ENCODE measurements around the gene JARID2. TPM values are rescaled to one million over a fixed set of nuclear protein-coding genes. Genes with fewer than 3 reads are reported as not detected.

The JARID2 gene
- total RNA-seq, 1 experiment from 2014 or later: 6.0 TPM

DNA sequence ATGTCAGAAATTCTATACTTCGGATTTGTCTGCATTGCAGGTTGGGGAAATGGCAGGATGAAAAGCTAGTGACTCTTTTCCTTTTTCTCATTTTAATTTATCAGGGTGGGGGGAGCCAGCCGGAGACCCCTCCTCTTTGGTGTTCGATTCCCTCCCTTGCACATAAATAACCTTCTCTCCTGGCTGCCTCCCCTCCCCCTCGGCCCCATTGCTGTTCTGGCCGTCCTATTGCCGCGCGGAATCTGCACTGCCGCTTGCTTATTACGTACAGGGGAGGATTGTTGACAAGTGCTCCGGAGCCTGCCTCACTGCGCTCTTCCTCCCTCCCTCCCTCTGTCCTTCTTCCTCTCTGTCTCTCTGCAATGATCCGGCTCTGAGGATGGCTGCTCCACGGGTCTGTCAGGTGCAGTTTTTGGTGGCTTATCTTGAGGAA, 154.7 kb downstream of the JARID2 start:
- ChIA-PET POLR2A (no interaction called here), CTCF (no interaction called here)
- DNase-seq (ENCODE audit: low read depth, low spot score) (no peak), ATAC-seq (peak; percentile 95)
- H3K36me3 ChIP-seq (ENCODE audit: control insufficient read depth, insufficient read depth, low read length): no peaks in the 10 kb centered on the region
- H3K27me3 ChIP-seq (ENCODE audit: control insufficient read depth, insufficient read depth, low read length): no peaks in the 10 kb centered on the region
- intact Hi-C loops (cut with micrococcal nuclease; ENCODE audit: unreplicated experiment): no loop called here
- TF ChIP-seq, protein P1, sequence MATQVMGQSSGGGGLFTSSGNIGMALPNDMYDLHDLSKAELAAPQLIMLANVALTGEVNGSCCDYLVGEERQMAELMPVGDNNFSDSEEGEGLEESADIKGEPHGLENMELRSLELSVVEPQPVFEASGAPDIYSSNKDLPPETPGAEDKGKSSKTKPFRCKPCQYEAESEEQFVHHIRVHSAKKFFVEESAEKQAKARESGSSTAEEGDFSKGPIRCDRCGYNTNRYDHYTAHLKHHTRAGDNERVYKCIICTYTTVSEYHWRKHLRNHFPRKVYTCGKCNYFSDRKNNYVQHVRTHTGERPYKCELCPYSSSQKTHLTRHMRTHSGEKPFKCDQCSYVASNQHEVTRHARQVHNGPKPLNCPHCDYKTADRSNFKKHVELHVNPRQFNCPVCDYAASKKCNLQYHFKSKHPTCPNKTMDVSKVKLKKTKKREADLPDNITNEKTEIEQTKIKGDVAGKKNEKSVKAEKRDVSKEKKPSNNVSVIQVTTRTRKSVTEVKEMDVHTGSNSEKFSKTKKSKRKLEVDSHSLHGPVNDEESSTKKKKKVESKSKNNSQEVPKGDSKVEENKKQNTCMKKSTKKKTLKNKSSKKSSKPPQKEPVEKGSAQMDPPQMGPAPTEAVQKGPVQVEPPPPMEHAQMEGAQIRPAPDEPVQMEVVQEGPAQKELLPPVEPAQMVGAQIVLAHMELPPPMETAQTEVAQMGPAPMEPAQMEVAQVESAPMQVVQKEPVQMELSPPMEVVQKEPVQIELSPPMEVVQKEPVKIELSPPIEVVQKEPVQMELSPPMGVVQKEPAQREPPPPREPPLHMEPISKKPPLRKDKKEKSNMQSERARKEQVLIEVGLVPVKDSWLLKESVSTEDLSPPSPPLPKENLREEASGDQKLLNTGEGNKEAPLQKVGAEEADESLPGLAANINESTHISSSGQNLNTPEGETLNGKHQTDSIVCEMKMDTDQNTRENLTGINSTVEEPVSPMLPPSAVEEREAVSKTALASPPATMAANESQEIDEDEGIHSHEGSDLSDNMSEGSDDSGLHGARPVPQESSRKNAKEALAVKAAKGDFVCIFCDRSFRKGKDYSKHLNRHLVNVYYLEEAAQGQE (IDR thresholded peaks at IDR 0.05; ENCODE audit: insufficient read depth in 1 of 2, low read depth in 2 of 2, low read length in 1 of 2): no peak
- no peak for TF ChIP-seq POLR2AphosphoS5 (IDR thresholded peaks at IDR 0.05; ENCODE audit: low read depth, low read length)
- no peaks in the 10 kb centered on the region for H3K9me3 ChIP-seq (ENCODE audit: control insufficient read depth, insufficient read depth, low read depth, low read length)
- H3K4me1 ChIP-seq (ENCODE audit: control insufficient read depth, insufficient read depth, low read length): peaks cover 21% of the 10 kb centered on the region
- 0 out of 2 replicates have a peak overlapping the region, but pooled peaks have one; percentile 17 for H3K27ac ChIP-seq (ENCODE audit: low read length)
- peak overlapping the region; percentile 36 to 52 for H3K4me3 ChIP-seq (ENCODE audit: low read depth in 2 of 2, low read length in 2 of 2)
- BruUV-seq (replicated peaks): no TSS peak
- in situ Hi-C loops (cut with HindIII; ENCODE audit: low pct_unique_long_range_greater_than_20kb, low sequenced_read_pairs): no loop called here

DNA sequence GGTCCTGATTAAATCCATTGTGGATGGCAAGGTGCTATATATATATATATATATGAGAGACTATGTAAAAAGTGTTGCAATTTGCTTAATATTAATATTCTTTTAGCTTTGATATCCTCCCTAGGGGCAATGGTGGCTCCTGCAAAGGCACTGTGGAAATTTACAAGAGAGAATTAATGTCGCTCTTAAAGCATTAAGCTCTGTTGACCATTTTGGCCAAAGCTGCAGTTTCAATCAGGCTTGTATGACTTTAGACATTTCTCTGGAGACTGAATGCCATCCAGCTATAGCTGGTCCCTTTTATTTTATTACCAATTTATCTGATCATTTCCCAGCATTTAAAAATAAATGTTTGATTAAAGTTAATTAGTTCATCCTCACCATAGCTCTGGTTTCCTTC, 155.3 kb downstream of the JARID2 start:
- Histone ChIP-seq H3K27me3 (ENCODE audit: control insufficient read depth, insufficient read depth, low read length) (no peaks in the 10 kb centered on the region), H3K9me3 (ENCODE audit: control insufficient read depth, insufficient read depth, low read depth, low read length) (no peaks in the 10 kb centered on the region), H3K36me3 (ENCODE audit: control insufficient read depth, insufficient read depth, low read length) (no peaks in the 10 kb centered on the region), H3K4me1 (ENCODE audit: control insufficient read depth, insufficient read depth, low read length) (peaks cover 21% of the 10 kb centered on the region), H3K27ac (ENCODE audit: low read length) (no peak overlapping the region), H3K4me3 (ENCODE audit: low read depth in 2 of 2, low read length in 2 of 2) (peak overlapping the region in 1 of 2 experiments; percentile 36; a peak in 2 of 4 replicates)
- in situ Hi-C loops (cut with HindIII; ENCODE audit: low pct_unique_long_range_greater_than_20kb, low sequenced_read_pairs) (no loop called here), intact Hi-C loops (cut with micrococcal nuclease; ENCODE audit: unreplicated experiment) (no loop called here)
- POLR2A ChIA-PET: interaction anchor here (0.6 kb wide), 1 partner anchor 15 kb away, joined by 5 read pairs; no protein-coding TSS in a partner anchor
- BruUV-seq (replicated peaks): no TSS peak
- CTCF ChIA-PET: interaction anchor here (0.6 kb wide), 1 partner anchor 884 kb away, joined by 4 read pairs; no protein-coding TSS in a partner anchor
- ATAC-seq (no peak), DNase-seq (ENCODE audit: low read depth, low spot score) (no peak)
- TF ChIP-seq, protein P1 (IDR thresholded peaks at IDR 0.05; ENCODE audit: insufficient read depth in 1 of 2, low read depth in 2 of 2, low read length in 1 of 2): no peak
- TF ChIP-seq POLR2AphosphoS5 (IDR thresholded peaks at IDR 0.05; ENCODE audit: low read depth, low read length): no peak
- TF ChIP-seq, protein P2, sequence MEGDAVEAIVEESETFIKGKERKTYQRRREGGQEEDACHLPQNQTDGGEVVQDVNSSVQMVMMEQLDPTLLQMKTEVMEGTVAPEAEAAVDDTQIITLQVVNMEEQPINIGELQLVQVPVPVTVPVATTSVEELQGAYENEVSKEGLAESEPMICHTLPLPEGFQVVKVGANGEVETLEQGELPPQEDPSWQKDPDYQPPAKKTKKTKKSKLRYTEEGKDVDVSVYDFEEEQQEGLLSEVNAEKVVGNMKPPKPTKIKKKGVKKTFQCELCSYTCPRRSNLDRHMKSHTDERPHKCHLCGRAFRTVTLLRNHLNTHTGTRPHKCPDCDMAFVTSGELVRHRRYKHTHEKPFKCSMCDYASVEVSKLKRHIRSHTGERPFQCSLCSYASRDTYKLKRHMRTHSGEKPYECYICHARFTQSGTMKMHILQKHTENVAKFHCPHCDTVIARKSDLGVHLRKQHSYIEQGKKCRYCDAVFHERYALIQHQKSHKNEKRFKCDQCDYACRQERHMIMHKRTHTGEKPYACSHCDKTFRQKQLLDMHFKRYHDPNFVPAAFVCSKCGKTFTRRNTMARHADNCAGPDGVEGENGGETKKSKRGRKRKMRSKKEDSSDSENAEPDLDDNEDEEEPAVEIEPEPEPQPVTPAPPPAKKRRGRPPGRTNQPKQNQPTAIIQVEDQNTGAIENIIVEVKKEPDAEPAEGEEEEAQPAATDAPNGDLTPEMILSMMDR (IDR thresholded peaks at IDR 0.05): no peak
- no peak for TF ChIP-seq SIN3A (IDR thresholded peaks at IDR 0.05; ENCODE audit: borderline replicate concordance, insufficient read depth, low read depth, low read length)
- TF ChIP-seq TCF7L2 (IDR thresholded peaks at IDR 0.05; ENCODE audit: low read depth, low read length): no peak
